ENCODE results near the gene MYCBP2. TPM values are rescaled to one million over a fixed set of nuclear protein-coding genes. Genes with fewer than 3 reads are reported as not detected.
A peak's percentile ranks its signal among the peaks of the same experiment; 100 is the strongest.
"Not testable (repeated sequence)": the region's sequence is repeated elsewhere in the genome, so short reads cannot be mapped to it uniquely, and the experiment has no call there.

MYCBP2 gene
- total and polyA plus RNA-seq, 2 donors (not counting 1 experiment from before 2014, with no cell fraction given): 32.5 to 95.9 TPM

- TF ChIP-seq CTCF (conservative IDR thresholded peaks at IDR 0.05 in 1 of 2, IDR thresholded peaks at IDR 0.05 in 1 of 2; ENCODE audit: low read depth in 1 of 2, low read length in 2 of 2) (no peak), EZH2 (IDR thresholded peaks at IDR 0.05; ENCODE audit: low read length, missing control alignments) (no peak)
- Histone ChIP-seq H3K4me3 (replicated peaks in 1 of 4; ENCODE audit: control extremely low read depth in 1 of 4, insufficient read depth in 1 of 4, low read depth in 3 of 4, low read length in 4 of 4) (no peak overlapping the region), H3K27me3 (ENCODE audit: control insufficient read depth, insufficient read depth, low read length) (no peaks in the 10 kb centered on the region), H3K27ac (ENCODE audit: insufficient read depth, low read length) (no peak overlapping the region), H3K9me3 (ENCODE audit: control insufficient read depth, insufficient read depth, low read depth, low read length) (no peaks in the 10 kb centered on the region), H2AFZ (ENCODE audit: low read length) (no peak overlapping the region), H3K36me3 (ENCODE audit: control insufficient read depth, insufficient read depth, low read length) (peaks cover 7% of the 10 kb centered on the region), H4K20me1 (ENCODE audit: control insufficient read depth, extremely low read depth, insufficient read depth, low read length) (no peaks in the 10 kb centered on the region), H3K9ac (ENCODE audit: insufficient read depth, low read length) (no peak overlapping the region), H3K4me2 (ENCODE audit: extremely low read depth, insufficient read depth, low read length) (no peak overlapping the region), H3K4me1 (ENCODE audit: control insufficient read depth, extremely low read depth, insufficient read depth, low read length) (no peaks in the 10 kb centered on the region), H3K79me2 (ENCODE audit: control insufficient read depth, insufficient read depth, low read length) (peaks cover 64% of the 10 kb centered on the region)
- peak in 1 of 2 donors; percentile 41 for DNase-seq (ENCODE audit: low read depth in 2 of 2)
These were observed 310.6 kb downstream of the MYCBP2 start for GRCh38 chr13:77016251-77016812.

- DNase-seq (ENCODE audit: low read depth in 2 of 2): no peak
- Histone ChIP-seq H3K36me3 (ENCODE audit: control insufficient read depth, insufficient read depth, low read length) (peaks cover 11% of the 10 kb centered on the region), H3K9me3 (ENCODE audit: control insufficient read depth, insufficient read depth, low read depth, low read length) (no peaks in the 10 kb centered on the region), H3K79me2 (ENCODE audit: control insufficient read depth, insufficient read depth, low read length) (peaks cover 57% of the 10 kb centered on the region), H2AFZ (ENCODE audit: low read length) (no peak overlapping the region), H4K20me1 (ENCODE audit: control insufficient read depth, extremely low read depth, insufficient read depth, low read length) (no peaks in the 10 kb centered on the region), H3K27ac (ENCODE audit: insufficient read depth, low read length) (no peak overlapping the region), H3K9ac (ENCODE audit: insufficient read depth, low read length) (no peak overlapping the region), H3K4me2 (ENCODE audit: extremely low read depth, insufficient read depth, low read length) (no peak overlapping the region), H3K27me3 (ENCODE audit: control insufficient read depth, insufficient read depth, low read length) (no peaks in the 10 kb centered on the region), H3K4me3 (replicated peaks in 1 of 4; ENCODE audit: control extremely low read depth in 1 of 4, insufficient read depth in 1 of 4, low read depth in 3 of 4, low read length in 4 of 4) (no peak overlapping the region), H3K4me1 (ENCODE audit: control insufficient read depth, extremely low read depth, insufficient read depth, low read length) (no peaks in the 10 kb centered on the region)
- no peak for TF ChIP-seq EZH2 (IDR thresholded peaks at IDR 0.05; ENCODE audit: low read length, missing control alignments)
- no peak for TF ChIP-seq CTCF (conservative IDR thresholded peaks at IDR 0.05 in 1 of 2, IDR thresholded peaks at IDR 0.05 in 1 of 2; ENCODE audit: low read depth in 1 of 2, low read length in 2 of 2)
These were observed 311.8 kb downstream of the MYCBP2 start for GRCh38 chr13:77014906-77015685.

- Histone ChIP-seq H3K36me3 (ENCODE audit: control insufficient read depth, insufficient read depth, low read length) (peaks cover 11% of the 10 kb centered on the region), H4K20me1 (ENCODE audit: control insufficient read depth, extremely low read depth, insufficient read depth, low read length) (no peaks in the 10 kb centered on the region), H3K27me3 (ENCODE audit: control insufficient read depth, insufficient read depth, low read length) (no peaks in the 10 kb centered on the region), H3K9me3 (ENCODE audit: control insufficient read depth, insufficient read depth, low read depth, low read length) (no peaks in the 10 kb centered on the region), H3K4me2 (ENCODE audit: extremely low read depth, insufficient read depth, low read length) (no peak overlapping the region), H3K27ac (ENCODE audit: insufficient read depth, low read length) (no peak overlapping the region), H2AFZ (ENCODE audit: low read length) (no peak overlapping the region), H3K9ac (ENCODE audit: insufficient read depth, low read length) (no peak overlapping the region), H3K4me1 (ENCODE audit: control insufficient read depth, extremely low read depth, insufficient read depth, low read length) (no peaks in the 10 kb centered on the region), H3K4me3 (replicated peaks in 1 of 4; ENCODE audit: control extremely low read depth in 1 of 4, insufficient read depth in 1 of 4, low read depth in 3 of 4, low read length in 4 of 4) (no peak overlapping the region), H3K79me2 (ENCODE audit: control insufficient read depth, insufficient read depth, low read length) (peaks cover 46% of the 10 kb centered on the region)
- TF ChIP-seq CTCF (conservative IDR thresholded peaks at IDR 0.05 in 1 of 2, IDR thresholded peaks at IDR 0.05 in 1 of 2; ENCODE audit: low read depth in 1 of 2, low read length in 2 of 2) (no peak), EZH2 (IDR thresholded peaks at IDR 0.05; ENCODE audit: low read length, missing control alignments) (no peak)
- DNase-seq (ENCODE audit: low read depth in 2 of 2): no peak
These were observed 312.9 kb downstream of the MYCBP2 start for GRCh38 chr13:77013853-77014542.

GRCh38 chr13:77009719-77010118 lies 317.2 kb downstream of the MYCBP2 start:
- H3K27ac ChIP-seq (ENCODE audit: insufficient read depth, low read length); H3K4me1 ChIP-seq (ENCODE audit: control insufficient read depth, extremely low read depth, insufficient read depth, low read length); H3K4me2 ChIP-seq (ENCODE audit: extremely low read depth, insufficient read depth, low read length); H3K9ac ChIP-seq (ENCODE audit: insufficient read depth, low read length); H4K20me1 ChIP-seq (ENCODE audit: control insufficient read depth, extremely low read depth, insufficient read depth, low read length); DNase-seq (ENCODE audit: low read depth in 2 of 2); H3K4me3 ChIP-seq (replicated peaks in 1 of 4; ENCODE audit: control extremely low read depth in 1 of 4, insufficient read depth in 1 of 4, low read depth in 3 of 4, low read length in 4 of 4); H3K9me3 ChIP-seq (ENCODE audit: control insufficient read depth, insufficient read depth, low read depth, low read length); H3K36me3 ChIP-seq (ENCODE audit: control insufficient read depth, insufficient read depth, low read length); H2AFZ ChIP-seq (ENCODE audit: low read length); H3K27me3 ChIP-seq (ENCODE audit: control insufficient read depth, insufficient read depth, low read length): not testable (repeated sequence)
- H3K79me2 ChIP-seq (ENCODE audit: control insufficient read depth, insufficient read depth, low read length): peaks cover 29% of the 10 kb centered on the region

All from fibroblast of lung (primary cell).